Measurements from ENCODE around the gene ADM2.
"Not testable (repeated sequence)": the region's sequence is repeated elsewhere in the genome, so short reads cannot be mapped to it uniquely, and the experiment has no call there.

Gene ADM2, protein sequence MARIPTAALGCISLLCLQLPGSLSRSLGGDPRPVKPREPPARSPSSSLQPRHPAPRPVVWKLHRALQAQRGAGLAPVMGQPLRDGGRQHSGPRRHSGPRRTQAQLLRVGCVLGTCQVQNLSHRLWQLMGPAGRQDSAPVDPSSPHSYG

DNA sequence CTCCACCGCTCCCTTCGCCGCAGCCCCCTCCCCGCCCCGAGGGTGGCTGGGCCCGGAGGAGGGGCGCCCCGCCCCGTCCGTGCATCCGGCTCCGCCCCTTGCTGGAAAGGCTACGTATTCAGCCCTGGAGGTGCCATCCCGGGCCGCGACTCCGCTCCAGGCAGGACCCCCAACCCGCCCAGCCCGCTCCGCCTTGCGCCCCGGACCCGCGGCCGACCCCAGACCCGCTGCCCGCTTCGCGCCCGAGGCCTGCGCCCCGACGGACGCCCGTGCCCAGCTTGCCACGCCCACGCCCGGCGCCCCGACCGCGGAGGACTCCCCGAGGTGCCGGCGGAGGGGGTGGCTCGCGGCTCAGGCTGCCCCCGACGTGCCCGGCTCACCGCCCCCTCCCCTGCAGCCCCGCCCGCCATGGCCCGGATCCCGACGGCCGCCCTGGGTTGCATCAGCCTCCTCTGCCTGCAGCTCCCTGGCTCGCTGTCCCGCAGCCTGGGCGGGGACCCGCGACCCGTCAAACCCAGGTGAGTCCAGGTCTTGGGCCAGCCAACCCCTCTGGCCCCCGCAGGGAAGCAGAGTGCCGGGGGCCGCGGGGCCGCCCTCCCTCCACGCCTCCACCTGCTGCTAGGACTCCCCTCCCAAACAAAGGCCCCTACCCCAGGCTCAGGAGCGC lies at the start of gene ADM2:
TSS of gene ADM2 (plus strand) at position 104 of the 667 bp plus-strand sequence. CDS start at position 409, 305 bp downstream.
- DNase-seq, result no peak

DNA sequence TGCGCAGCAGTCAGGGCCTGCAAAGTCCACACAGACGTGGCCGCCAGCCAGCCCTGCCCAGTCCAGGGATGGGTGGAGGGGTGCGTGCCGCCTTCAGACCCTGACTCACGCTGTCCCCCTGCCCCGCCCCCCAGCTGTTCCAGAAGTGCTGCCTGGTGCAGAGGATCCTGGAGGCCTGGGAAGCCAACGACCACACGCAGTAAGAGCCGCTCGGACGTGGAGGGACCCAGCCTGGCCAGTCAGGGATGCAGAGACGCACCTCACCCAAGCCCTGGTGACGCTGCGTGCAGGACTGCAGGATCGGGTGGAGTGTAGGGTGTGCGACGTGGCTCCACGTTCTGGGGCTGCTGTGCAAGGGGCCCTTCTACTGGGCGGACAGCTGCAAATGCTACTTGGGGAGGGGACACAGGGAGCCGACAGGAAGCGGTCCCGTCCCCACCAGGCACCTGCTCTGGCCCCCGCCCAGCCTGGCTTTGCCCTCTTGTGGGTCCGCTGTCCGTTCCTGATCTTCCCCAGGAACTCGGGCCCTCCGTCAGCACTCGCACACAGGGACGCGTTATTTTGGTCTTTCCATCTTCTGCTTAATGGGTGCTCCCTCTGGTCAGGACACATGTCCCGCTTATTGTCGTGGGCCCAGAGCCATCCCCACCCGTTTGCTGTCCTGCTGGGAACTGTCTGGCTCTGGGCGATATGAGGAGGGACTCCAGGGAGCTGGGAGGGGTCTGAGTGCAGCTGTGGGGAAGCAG lies 49.0 kb upstream of the ADM2 start:
- no peak for DNase-seq

DNA sequence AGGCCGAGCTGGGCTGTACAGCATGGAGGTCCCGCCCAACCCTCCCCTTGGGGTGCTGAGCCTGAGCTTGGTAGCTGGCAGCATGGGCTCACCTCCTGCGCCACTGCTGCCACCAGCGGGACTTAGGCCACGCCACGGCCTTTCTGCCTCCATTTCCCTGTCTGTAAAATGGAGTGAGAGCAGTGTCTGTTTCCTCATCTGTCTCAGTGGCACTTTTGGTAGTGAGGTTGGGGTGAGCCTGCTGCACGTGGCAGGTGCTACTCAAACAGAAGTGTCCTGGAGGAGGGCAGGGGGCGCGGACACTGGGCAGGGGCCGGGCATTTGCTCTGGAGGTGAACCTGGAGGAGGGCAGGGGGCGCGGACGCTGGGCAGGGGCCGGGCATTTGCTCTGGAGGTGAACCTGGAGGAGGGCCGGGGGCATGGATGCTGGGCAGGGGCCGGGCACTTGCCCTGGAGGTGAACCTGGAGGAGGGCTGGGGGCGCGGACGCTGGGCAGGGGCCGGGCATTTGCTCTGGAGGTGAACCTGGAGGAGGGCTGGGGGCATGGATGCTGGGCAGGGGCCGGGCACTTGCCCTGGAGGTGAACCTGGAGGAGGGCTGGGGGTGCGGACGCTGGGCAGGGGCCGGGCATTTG lies 48.3 kb upstream of the ADM2 start:
- DNase-seq, result not testable (repeated sequence)

DNA sequence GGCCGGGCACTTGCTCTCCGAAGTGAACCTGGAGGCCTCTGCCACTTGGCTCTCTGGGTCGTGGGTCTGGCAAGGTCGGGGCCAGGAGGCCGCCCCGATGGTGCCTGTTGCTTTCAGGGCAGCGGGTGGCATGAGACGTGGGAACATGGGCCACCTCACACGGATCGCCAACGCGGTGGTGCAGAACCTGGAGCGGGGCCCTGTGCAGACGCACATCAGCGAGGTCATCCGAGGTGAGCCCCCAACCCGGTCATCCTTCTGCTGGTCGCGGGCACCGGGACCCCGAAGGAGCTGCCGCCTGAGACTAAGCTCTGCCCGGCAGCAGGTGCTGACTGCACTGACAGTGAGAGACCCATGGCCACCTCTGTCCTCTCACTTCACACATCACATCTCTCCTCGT lies 46.5 kb upstream of the ADM2 start:
- no peak for DNase-seq

DNA sequence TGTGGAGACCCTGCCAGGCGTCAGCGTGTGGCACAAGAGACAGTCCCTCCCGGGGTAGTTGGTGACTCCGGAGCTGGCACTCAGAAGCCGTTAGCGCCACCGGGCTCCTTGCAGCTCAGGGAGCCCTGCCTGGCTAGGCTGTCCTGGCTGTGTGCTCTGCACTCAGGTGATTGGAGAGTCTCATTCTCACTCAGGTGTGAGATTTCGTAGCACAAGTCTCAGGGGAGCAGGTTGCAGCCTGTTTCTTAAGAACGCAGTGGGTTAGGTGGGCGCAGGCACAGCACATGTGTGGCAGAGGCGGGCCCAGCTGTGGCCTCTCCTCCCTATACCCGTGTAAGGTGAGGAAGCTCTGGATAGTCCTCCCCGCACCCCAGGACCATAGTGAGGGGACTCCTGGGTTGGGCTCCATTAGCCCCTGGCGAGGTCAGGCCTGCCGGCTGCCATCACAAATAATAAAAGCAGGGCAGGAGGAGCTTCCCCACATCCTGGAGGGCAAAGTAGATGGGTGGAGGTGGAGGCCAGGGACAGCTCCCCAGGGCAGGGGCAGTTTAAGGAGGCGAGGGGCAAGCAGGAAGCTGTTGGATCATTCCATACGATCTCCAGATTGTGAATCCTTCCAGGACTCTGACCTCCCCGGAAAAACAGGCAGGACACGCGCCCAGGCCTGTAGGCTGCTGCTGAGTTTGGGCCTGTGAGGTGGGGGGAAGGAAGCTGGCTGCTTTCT lies 45.9 kb upstream of the ADM2 start:
- DNase-seq, result no peak

DNA sequence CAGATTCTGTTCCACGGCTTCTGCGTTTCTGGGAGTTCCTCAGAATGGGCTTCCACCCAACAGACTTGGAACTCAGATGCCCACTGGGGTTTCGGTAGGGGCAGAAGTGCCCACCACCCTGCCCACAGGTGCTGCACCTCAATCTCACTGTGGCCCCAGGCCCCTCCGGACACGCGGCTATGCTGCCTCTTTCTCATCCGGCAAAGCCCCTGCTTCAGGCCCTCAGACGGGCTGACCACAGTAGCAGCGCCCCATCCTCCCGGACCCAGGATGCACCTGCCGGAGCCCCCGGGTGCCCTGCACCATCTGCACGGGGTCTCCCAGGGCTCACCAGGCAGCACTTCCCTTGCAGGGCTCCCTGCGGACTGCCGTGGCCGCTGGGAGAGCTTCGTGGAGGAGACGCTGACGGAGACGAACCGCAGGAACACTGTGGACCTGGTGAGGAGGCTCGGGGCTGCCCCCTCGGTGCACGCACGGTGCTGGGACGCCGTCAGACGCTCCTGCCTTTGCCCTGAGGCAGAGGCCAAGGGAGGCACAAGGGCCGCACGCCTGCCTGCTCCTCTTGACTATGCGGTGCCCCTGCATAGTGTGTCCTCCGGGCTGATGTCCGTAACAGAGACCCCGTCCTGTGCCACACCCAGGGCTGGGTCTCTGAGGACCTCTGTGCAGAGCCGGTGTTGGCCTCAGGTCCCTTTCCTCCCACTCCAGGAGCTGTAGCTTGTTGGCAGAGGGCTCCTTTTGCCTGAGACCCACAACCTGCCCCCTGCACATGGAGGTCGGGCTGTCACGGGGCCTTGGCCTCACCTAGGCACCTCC lies 45.1 kb upstream of the ADM2 start:
- DNase-seq, result no peak

DNA sequence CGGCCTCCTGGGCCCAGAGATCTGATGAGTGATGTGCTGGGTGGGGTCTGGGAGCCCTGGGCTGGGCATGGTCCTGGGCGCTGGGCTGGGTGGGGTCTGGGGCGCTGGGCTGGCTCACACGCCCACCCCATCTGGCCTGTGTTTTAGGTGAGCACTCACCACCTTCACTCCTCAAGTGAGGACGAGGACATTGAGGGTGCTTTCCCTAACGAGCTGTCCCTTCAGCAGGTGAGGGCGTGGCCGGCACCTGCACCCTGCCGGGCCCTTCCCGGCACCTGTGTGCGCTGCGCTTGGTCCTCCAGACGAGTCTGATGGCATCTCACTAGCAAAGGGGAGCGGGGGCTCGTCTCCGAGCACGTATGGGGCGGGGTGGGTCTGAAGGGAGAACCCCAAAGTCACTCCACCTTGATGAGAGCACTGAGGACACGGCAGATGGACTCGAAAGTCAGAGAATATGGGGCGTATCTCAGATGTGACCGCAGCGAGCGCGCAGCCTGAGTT lies 44.5 kb upstream of the ADM2 start:
- no peak for DNase-seq

DNA sequence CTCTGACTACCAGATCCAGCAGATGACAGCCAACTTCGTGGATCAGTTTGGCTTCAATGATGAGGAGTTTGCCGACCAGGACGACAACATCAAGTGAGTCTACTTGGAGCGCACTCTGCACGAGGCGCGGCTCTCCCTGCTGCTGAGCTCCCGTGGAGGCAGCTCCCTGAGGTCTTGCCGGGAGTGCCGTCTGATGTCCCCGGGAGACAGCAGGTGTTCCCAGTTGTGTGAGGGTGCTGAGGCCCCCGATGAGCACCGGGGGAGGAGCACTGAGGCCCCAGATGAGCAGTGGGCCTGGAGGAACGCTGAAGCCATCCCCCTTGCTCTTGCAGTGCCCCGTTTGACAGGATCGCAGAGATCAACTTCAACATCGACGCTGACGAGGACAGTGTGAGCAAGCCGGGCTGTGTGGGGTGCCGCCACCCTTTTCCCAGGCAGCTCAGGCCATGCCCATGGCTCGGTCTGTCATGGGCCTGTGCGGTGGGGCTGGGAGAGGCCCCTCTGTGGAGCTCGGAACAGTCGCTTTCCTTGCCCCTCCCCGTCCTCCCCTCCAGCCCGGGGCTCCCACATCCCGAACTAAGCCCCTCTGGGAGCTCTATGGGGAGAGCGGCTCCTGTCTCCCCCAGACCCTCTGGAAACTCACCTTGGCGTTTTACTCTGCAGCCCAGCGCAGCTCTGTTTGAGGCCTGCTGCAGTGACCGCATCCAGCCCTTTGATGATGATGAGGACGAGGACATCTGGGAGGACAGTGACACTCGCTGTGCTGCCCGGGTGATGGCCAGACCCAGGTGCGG lies 43.6 kb upstream of the ADM2 start:
- no peak for DNase-seq

DNA sequence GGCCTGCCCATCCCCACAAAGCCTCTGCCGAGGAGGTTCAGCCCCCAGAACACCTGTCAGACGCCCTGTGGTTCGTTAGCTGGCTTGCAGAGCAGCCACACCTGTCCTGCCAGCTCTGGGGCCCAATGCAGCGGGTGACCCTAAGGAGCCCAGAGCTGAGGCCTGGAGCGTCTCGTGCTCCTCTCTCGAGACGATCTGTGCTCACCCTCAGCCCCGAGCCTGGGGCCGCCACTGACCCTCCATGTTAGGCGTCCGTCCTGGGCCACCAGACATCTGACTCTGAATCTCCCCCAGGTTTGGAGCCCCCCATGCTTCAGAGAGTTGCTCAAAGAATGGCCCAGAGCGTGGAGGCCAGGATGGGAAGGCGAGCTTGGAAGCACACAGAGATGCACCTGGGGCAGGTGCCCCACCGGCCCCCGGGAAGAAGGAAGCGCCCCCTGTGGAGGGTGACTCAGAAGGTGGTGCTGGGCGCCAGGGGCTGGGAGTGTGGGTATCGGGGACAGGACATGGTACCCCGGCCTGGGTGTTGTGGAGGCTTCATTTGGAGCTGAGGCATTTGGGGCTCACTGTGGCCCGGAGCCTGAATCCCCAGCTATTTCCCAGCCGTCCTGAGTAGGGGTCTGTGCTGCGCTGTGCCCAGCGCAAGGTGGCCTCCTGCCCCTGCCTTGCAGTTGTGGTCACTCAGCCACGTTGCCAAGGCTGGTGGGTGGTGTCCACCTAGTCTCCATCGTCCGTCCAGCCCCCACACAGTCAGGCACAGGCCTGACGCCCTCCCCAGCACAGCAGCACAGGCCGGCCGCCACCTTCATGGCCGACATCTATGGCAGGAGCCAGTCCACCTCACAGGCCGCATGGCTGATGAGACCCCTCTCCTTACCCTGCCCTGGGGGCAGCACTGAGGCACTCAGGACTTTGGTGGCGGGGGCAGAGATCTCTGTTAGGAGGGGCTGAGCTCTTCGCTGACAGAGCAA lies 42.8 kb upstream of the ADM2 start:
- no peak for DNase-seq

DNA sequence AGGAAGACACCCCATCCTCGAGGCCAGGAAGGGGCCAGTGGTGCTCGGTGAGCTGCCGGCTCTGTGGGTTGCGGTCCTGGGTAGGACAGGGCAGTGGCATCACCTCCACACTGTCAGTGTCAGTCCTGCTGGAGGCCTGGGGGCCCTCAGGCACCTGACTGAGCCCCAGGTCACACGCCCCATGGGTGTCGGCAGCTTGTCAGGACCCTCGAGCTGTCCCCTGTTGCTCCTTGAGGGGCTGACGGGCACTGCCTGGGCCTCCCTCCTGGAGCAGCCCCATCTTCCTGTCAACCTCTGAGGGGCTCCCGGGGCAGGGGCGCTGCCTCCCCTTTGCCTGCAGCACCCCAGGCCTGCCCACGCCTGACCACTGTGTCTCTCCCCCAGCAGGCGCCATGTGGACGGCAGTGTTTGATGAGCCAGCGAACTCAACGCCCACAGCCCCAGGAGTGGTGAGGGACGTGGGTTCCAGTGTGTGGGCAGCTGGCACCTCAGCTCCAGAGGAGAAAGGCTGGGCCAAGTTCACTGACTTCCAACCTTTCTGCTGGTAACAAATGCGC lies 42.0 kb upstream of the ADM2 start:
- DNase-seq, result no peak

DNA sequence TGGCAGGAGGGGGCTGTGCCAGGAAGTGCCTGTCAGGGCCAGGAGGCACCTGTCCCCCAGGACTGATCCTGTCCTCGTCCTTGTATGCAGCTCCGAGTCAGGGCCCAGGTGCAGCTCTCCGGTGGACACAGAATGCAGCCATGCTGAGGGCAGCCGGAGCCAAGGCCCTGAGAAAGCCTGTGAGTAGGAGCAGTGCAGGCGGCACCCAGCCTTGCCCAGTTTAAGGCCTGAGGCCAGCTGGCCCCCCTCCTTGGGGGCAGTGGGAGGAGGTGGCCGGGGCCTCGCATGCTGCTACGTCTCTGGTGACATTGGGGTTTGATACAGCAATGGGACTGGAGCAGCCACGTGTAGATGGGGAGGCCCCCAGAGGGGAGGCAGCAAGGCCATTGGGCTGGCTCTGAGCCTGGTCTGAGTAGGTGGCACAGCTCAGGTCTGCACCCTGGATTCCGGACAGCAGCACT lies 41.4 kb upstream of the ADM2 start:
- DNase-seq, result no peak

DNA sequence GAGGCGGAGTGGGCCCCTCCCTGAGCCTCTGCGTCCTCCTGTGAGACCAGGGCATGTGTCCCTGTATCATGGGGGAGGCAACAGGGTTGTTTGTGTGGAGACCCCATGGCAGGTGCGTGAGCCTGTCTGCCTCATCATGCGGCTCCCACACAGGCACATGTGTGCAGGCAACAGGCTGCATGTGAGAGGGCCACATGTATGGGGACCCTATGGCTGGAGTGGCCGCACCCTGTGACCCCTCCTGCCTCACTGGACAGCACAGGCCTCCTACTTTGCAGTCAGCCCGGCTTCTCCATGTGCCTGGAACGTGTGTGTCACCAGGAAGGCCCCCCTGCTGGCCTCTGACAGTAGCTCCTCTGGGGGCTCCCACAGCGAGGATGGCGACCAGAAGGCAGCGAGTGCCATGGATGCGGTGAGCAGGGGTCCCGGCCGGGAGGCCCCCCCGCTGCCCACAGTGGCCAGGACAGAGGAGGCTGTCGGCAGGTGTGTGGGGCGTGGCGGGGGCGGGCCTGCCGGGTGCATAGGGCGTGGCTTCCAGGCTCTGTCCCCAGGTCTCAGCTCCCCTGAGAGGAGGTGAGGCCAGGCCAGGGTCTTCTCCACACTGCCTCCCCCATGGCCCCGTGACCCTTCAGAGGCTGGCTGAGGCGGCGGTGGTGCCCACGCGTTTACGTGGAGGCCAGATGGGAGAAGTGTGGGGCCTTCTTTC lies 40.6 kb upstream of the ADM2 start:
- no peak for DNase-seq

DNA sequence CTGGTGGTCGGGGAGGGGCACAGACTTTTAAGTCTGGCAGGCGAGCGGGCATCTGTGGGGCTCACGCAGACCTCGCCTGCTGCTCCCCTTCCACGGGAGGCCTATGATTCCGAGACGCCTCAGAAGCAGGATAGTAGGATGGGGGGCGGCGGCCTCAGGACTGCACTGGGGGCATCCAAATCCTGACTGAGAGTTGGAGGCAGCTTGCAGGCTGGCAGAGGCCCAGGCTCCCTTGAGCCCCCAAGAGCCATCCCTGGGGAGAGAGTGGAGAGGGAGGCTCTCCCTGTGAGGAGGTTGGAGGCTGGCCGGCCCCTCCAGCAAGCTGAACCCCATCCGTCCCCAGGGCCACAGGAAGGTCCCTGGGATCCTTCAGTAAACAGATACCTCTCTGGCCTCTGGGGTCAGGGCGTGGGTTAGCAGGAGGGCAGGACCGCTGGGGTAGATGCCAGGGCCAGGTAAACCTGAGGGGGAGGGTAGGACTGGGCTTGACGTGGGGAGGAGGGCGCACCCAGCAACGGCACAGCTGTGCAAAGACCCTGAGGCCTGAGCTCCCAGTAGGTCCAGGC lies 39.8 kb upstream of the ADM2 start:
- DNase-seq, result no peak

DNA sequence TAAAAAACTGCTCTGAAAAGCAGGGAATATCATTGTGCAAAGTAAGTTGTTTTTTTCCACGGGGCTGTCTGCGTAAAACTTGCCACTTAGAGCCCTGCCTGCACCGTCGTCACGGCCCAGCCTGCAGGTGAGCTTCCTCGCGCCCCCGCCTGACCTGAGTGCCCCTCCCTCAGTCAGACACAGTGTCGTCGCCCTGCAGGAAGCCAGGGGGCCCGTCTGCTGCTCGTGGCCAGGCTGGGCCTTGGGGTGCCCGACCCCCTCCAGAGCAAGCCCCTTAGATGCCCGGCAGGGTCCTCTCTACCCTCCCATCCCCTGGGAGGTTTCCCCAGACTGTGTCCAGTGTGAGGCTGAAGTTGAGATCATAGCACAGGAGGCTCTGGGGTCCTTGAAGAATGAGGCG lies 38.1 kb upstream of the ADM2 start:
- DNase-seq, result no peak

DNA sequence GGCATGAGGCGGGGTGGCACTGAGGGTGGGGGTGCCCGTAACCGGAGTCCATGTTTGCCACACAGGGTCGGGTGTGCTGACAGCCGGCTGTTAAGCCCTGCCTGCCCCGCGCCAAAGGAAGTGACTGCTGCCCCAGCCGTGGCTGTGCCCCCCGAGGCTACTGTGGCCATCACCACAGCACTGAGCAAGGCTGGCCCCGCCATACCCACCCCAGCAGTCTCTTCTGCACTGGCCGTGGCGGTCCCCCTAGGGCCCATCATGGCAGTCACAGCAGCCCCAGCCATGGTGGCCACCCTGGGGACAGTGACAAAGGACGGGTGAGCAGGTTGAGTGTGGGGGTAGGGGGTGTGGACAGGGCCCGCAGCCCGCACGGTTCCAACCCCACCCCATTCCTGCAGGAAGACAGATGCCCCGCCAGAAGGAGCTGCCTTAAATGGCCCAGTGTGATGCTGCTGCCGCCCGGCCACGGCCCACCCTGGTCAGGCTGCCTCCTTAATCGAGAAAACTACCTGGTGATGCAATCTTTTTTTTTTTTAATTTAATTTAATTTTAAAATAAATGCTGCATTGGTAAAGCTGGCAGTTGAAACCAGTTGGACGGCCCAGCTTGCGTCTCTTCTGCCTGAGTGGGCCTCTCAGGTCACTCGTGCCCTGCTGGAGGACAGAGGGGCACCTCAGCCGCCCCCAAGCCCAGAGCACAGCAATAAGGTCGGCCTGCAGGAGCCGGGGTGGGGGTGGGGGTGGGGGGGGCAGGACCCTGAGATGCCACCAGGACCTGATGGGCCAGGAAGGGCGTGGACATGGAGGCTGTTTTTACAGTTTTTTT lies 37.3 kb upstream of the ADM2 start:
- no peak for DNase-seq

DNA sequence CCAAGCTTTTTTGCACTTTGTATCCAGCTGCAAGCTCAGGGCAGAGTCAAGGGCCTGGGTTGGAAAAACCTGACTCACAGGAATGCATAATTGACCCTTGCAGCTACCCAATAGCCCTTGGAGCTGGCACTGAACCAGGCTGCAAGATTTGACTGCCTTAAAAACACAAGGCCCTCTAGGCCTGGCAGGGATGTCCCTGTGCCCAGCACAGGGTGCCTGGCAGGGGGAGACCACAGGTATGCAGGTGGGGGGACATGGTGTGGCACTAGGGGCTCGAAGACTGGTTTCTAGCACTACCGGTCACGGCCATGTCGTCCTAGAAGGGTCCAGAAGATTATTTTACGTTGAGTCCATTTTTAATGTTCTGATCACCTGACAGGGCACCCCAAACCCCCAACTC lies 36.7 kb upstream of the ADM2 start:
- no peak for DNase-seq

DNA sequence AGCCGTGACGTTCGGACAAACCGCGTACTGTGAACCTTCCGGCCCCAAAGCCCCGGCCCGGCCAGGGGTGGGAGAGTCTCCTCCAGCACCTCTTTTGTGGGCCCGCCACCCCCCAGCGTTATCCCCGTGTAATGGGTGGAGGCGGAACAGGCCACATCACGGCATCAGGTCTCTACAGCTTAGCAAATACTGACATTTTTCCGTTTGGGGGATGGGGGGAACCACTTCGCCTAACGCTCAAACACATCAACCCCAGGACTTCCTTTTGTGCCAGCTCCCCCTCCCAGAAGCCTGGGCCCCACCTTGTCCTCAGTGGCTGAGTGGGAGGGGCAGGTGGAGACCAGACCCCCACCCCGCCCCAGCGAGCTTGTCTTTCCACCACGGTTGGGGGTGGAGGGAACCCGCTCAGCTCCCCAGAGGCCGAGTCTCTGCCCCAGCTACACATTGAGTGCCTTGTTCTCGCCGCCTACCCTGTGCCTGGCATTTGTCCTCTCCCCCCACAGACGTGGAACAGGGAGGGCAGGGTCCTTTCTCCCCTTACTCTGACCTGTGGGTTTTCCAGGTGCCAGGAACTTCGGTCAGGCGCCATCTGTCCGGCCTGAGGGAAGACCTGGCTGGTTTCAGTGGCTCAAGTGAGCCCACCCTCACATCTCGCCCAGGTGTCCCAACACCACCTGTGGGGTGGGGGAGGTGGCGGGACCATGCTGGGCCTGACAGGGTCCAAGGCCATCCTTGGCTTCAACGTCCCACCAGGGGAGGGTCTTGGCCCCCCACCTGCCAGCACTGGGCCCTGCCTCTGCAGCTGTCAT lies 36.1 kb upstream of the ADM2 start:
- DNase-seq, result no peak

All from NCI-H2107 (cell line).